Measurements from ENCODE around the gene BAZ2B. TPM values are rescaled to one million over a fixed set of nuclear protein-coding genes. Genes with fewer than 3 reads are reported as not detected.

The BAZ2B gene
- total RNA-seq, 2 donors from 2014 or later = 53.1 to 64.1 TPM

GRCh38 chr2:159380685-159381239, 235.6 kb downstream of the BAZ2B start:
- no peak overlapping the region for H3K4me3 ChIP-seq (ENCODE audit: low read length)

GRCh38 chr2:159379181-159379580, 237.2 kb downstream of the BAZ2B start:
- Mint-ChIP-seq H3K4me1 (no peaks in the 10 kb centered on the region), H3K27ac (no peak overlapping the region), H3K36me3 (ENCODE audit: low read depth) (peaks cover 17% of the 10 kb centered on the region), H3K27me3 (ENCODE audit: insufficient read depth) (no peaks in the 10 kb centered on the region), H3K9me3 (no peaks in the 10 kb centered on the region), H3K4me3 (no peak overlapping the region)
- no peaks in the 10 kb centered on the region for H3K4me1 ChIP-seq (ENCODE audit: control insufficient read depth, insufficient read depth, low read length)
- H3K9ac ChIP-seq (ENCODE audit: extremely low read depth, low read length, poor library complexity, severe bottlenecking) = no peak overlapping the region
- no peaks in the 10 kb centered on the region for H3K27me3 ChIP-seq (ENCODE audit: control insufficient read depth, insufficient read depth, low read length, poor library complexity, severe bottlenecking)
- peaks cover 45% of the 10 kb centered on the region for H3K36me3 ChIP-seq (ENCODE audit: control insufficient read depth, insufficient read depth, low read length)
- DNase-seq = no peak
- H3K9me3 ChIP-seq (ENCODE audit: control insufficient read depth, low read length) = no peaks in the 10 kb centered on the region
- H3K4me3 ChIP-seq (ENCODE audit: low read length) = no peak overlapping the region
- WGBS, 2 experiments (ENCODE audit: insufficient coverage in 1 of 2, insufficient read length in 1 of 2) = no CpG with 5 or more reads among the region's 1 CpG
- no peak overlapping the region for H3K27ac ChIP-seq (ENCODE audit: low read depth, low read length)
- TF ChIP-seq CTCF (conservative IDR thresholded peaks at IDR 0.05) = no peak

More at GRCh38 chr2:159380685-159381239, 235.6 kb downstream of the BAZ2B start:
- 92% methylated on average over 1 of the region's 1 CpG; no CpG with 5 or more reads in 1 of the 2 experiments for WGBS, 2 experiments (ENCODE audit: insufficient coverage in 1 of 2, insufficient read length in 1 of 2)
- H3K4me3 Mint-ChIP-seq = no peak overlapping the region
- H3K36me3 ChIP-seq (ENCODE audit: control insufficient read depth, insufficient read depth, low read length) = peaks cover 47% of the 10 kb centered on the region
- no peaks in the 10 kb centered on the region for H3K9me3 ChIP-seq (ENCODE audit: control insufficient read depth, low read length)
- H3K27me3 Mint-ChIP-seq (ENCODE audit: insufficient read depth) = no peaks in the 10 kb centered on the region
- H3K27ac Mint-ChIP-seq = no peak overlapping the region
- DNase-seq = no peak
- H3K4me1 ChIP-seq (ENCODE audit: control insufficient read depth, insufficient read depth, low read length) = no peaks in the 10 kb centered on the region
- no peaks in the 10 kb centered on the region for H3K9me3 Mint-ChIP-seq
- no peaks in the 10 kb centered on the region for H3K27me3 ChIP-seq (ENCODE audit: control insufficient read depth, insufficient read depth, low read length, poor library complexity, severe bottlenecking)
- TF ChIP-seq CTCF (conservative IDR thresholded peaks at IDR 0.05) = no peak
- H3K4me1 Mint-ChIP-seq = no peaks in the 10 kb centered on the region
- no peak overlapping the region for H3K9ac ChIP-seq (ENCODE audit: extremely low read depth, low read length, poor library complexity, severe bottlenecking)
- no peak overlapping the region for H3K27ac ChIP-seq (ENCODE audit: low read depth, low read length)
- peaks cover 17% of the 10 kb centered on the region for H3K36me3 Mint-ChIP-seq (ENCODE audit: low read depth)

- Mint-ChIP-seq H3K27me3 (ENCODE audit: insufficient read depth) (no peaks in the 10 kb centered on the region), H3K36me3 (ENCODE audit: low read depth) (peaks cover 34% of the 10 kb centered on the region), H3K27ac (no peak overlapping the region), H3K4me3 (no peak overlapping the region), H3K4me1 (no peaks in the 10 kb centered on the region), H3K9me3 (no peaks in the 10 kb centered on the region)
- DNase-seq = no peak
- peaks cover 38% of the 10 kb centered on the region for H3K36me3 ChIP-seq (ENCODE audit: control insufficient read depth, insufficient read depth, low read length)
- no peak overlapping the region for H3K4me3 ChIP-seq (ENCODE audit: low read length)
- H3K9me3 ChIP-seq (ENCODE audit: control insufficient read depth, low read length) = no peaks in the 10 kb centered on the region
- H3K27me3 ChIP-seq (ENCODE audit: control insufficient read depth, insufficient read depth, low read length, poor library complexity, severe bottlenecking) = no peaks in the 10 kb centered on the region
- H3K9ac ChIP-seq (ENCODE audit: extremely low read depth, low read length, poor library complexity, severe bottlenecking) = no peak overlapping the region
- TF ChIP-seq CTCF (conservative IDR thresholded peaks at IDR 0.05) = no peak
- no peaks in the 10 kb centered on the region for H3K4me1 ChIP-seq (ENCODE audit: control insufficient read depth, insufficient read depth, low read length)
- H3K27ac ChIP-seq (ENCODE audit: low read depth, low read length) = no peak overlapping the region
Observed at GRCh38 chr2:159375241-159375640, 241.1 kb downstream of the BAZ2B start.
